Thyroid gland (tissue), 4 donors: Measurements from ENCODE around the gene ATG12. TPM values are rescaled to one million over a fixed set of nuclear protein-coding genes. Genes with fewer than 3 reads are reported as not detected.

Source experiments
- DNase-seq, 2 donors: peaks; one replicate each; pipeline ENCODE4 v3.0.0-alpha.2; 2019
- H3K27ac ChIP-seq, 3 donors: fragments of 200-600 bp; sonication (generic); 1 replicate in 2 of 3; 2 replicates in 1 of 3; pipeline ENCODE4 v1.5.1; 2016 to 2019; ENCODE audit warnings: mild to moderate bottlenecking in 1 of 3, moderate library complexity in 1 of 3
- H3K27me3 ChIP-seq: fragments of 200-600 bp; sonication (generic); one replicate; pipeline ENCODE4 v1.5.1; 2019
- H3K36me3 ChIP-seq, 2 donors: fragments of 200-600 bp; sonication (generic); one replicate each; pipeline ENCODE4 v1.5.1; 2016 to 2019
- H3K4me1 ChIP-seq, 2 donors: fragments of 200-600 bp; sonication (generic); one replicate each; pipeline ENCODE4 v1.5.1; 2017 to 2019
- H3K4me3 ChIP-seq, 3 donors: fragments of 200-600 bp; sonication (generic); replicated peaks in 1 of 3; 1 replicate in 2 of 3; 2 replicates in 1 of 3; pipeline ENCODE4 v1.5.1; 2016; ENCODE audit warnings: mild to moderate bottlenecking in 1 of 3
- H3K9me3 ChIP-seq: fragments of 200-600 bp; sonication (generic); one replicate; pipeline ENCODE4 v1.5.1; 2017
- POLR2A ChIP-seq, 2 donors: fragments of 450-650 bp; IDR thresholded peaks; one replicate each; pipeline ENCODE4 v1.6.1; 2017; ENCODE audit warnings: antibody characterized with exemption in 2 of 2, mild to moderate bottlenecking in 2 of 2, moderate library complexity in 1 of 2
- WGBS, 2 donors: methylation state at CpG; one replicate each; pipeline ENCODE4 v1.1.5; 2017; 5-methylcytosine and 5-hydroxymethylcytosine counted together
- intact Hi-C: fragments of 100-400 bp; cut with DNase I; formaldehyde crosslinking; loops from one replicate; pipeline ENCODE4 v1.15.1; 2023
- total RNA-seq, 4 donors: library from RNA; depleted of rRNA; stranded (reverse); fragments of >200 nt; gene quantifications; one replicate each; pipeline ENCODE4 v1.2.3, GENCODE V29; 2016
- TF ChIP-seq, protein P1 (sequence below), 6 experiments: fragments of 200-600 bp in 3 of 6; fragments of 450-650 bp in 3 of 6; sonication (generic) in 3 of 6; IDR thresholded peaks; one replicate each; pipeline ENCODE4 v1.5.1; 2016 to 2019; ENCODE audit warnings: antibody characterized with exemption in 6 of 6, mild to moderate bottlenecking in 2 of 6, inconsistent platforms in 1 of 6, moderate library complexity in 1 of 6

The ATG12 gene
- total RNA-seq, 4 donors from 2014 or later, result 42.0 to 98.7 (median 68.1) TPM

DNA sequence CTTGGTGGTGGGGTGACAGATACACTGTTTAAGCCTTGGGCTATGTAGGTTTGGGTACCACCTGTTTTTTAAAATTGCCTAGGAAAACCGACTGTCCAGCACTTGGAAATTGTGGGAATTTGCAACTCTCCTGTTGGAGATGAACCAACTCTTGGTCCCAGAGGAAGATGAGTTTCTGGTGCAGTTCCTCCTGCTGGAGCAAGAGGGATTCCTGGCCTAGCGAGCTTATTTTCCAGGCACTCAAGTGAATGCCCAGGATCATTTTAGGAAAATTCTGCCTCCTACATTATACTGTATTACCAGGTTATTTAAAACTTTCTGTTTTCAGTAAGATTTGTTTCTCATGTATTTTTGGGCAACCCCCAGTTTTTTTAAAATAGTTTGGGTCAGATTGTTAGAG, 34.1 kb upstream of the ATG12 start:
- H3K4me1 ChIP-seq, result peaks cover 21 to 23% of the 10 kb centered on the region in 2 donors
- no peaks in the 10 kb centered on the region for H3K27me3 ChIP-seq
- 89% methylated on average over 2 of the region's 2 CpGs for WGBS, 2 donors
- no peak overlapping the region for H3K27ac ChIP-seq
- TF ChIP-seq, protein P1, sequence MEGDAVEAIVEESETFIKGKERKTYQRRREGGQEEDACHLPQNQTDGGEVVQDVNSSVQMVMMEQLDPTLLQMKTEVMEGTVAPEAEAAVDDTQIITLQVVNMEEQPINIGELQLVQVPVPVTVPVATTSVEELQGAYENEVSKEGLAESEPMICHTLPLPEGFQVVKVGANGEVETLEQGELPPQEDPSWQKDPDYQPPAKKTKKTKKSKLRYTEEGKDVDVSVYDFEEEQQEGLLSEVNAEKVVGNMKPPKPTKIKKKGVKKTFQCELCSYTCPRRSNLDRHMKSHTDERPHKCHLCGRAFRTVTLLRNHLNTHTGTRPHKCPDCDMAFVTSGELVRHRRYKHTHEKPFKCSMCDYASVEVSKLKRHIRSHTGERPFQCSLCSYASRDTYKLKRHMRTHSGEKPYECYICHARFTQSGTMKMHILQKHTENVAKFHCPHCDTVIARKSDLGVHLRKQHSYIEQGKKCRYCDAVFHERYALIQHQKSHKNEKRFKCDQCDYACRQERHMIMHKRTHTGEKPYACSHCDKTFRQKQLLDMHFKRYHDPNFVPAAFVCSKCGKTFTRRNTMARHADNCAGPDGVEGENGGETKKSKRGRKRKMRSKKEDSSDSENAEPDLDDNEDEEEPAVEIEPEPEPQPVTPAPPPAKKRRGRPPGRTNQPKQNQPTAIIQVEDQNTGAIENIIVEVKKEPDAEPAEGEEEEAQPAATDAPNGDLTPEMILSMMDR (IDR thresholded peaks at IDR 0.05), result no peak
- TF ChIP-seq POLR2A (IDR thresholded peaks at IDR 0.05), result no peak
- no peak for DNase-seq
- intact Hi-C loops, result no loop called here
- no peaks in the 10 kb centered on the region for H3K36me3 ChIP-seq
- no peaks in the 10 kb centered on the region for H3K9me3 ChIP-seq
- H3K4me3 ChIP-seq, result no peak overlapping the region

DNA sequence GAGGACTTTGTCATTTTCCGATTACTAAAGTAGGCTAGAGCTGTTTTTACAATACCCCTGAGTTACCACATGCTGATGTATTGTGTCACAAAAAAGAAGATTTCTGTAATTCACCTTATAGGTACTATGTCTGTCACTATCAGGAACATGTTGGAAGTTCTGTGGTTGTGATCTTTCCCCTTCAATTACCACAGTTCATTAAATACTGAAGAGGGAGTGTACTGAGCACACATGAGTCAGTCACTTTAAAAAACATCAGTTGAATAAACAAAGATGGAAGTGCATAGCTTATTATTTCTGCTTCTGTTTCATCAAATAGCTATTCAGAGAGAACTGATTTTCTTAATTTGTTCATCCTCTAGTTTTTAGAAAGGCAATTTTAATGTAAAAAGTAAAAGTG, 32.0 kb upstream of the ATG12 start:
- intact Hi-C loops, result no loop called here
- no peak for DNase-seq
- 44 to 61% methylated on average over 1 of the region's 1 CpG for WGBS, 2 donors
- Histone ChIP-seq H3K9me3 (no peaks in the 10 kb centered on the region), H3K36me3 (peaks cover 0 to 2% of the 10 kb centered on the region in 2 donors), H3K4me3 (no peak overlapping the region), H3K27ac (peak overlapping the region; percentile 42 to 69 (median 44)), H3K4me1 (peaks cover 21 to 23% of the 10 kb centered on the region in 2 donors), H3K27me3 (no peaks in the 10 kb centered on the region)
- TF ChIP-seq POLR2A (IDR thresholded peaks at IDR 0.05), result no peak
- TF ChIP-seq, protein P1 (IDR thresholded peaks at IDR 0.05), result no peak

DNA sequence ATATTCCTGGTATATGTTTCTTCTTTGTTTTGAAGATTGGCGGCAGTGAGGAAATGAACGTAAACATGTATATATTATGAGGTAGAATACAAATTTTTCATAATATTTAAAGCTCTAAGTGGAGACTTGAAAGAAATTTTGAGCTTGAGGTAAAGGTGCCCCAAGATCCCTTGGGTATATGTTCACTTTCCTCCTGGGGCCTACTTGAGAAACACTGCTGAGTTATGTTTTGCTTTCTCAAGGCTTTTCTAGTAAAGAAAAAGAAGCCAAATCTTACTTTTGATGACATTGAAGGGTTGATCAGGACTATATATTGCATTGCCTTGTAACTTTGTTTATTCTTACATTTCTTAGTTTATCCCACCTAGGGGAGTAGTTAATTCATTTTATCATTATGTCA, 31.1 kb upstream of the ATG12 start:
- peaks cover 21 to 23% of the 10 kb centered on the region in 2 donors for H3K4me1 ChIP-seq
- 92 to 96% methylated on average over 2 of the region's 2 CpGs for WGBS, 2 donors
- intact Hi-C loops, result no loop called here
- H3K36me3 ChIP-seq, result peaks cover 0 to 2% of the 10 kb centered on the region in 2 donors
- DNase-seq, result no peak
- peak overlapping the region; percentile 42 to 69 (median 44) for H3K27ac ChIP-seq
- no peak for TF ChIP-seq POLR2A (IDR thresholded peaks at IDR 0.05)
- TF ChIP-seq, protein P1 (IDR thresholded peaks at IDR 0.05), result no peak
- H3K9me3 ChIP-seq, result no peaks in the 10 kb centered on the region
- H3K4me3 ChIP-seq, result no peak overlapping the region
- no peaks in the 10 kb centered on the region for H3K27me3 ChIP-seq

DNA sequence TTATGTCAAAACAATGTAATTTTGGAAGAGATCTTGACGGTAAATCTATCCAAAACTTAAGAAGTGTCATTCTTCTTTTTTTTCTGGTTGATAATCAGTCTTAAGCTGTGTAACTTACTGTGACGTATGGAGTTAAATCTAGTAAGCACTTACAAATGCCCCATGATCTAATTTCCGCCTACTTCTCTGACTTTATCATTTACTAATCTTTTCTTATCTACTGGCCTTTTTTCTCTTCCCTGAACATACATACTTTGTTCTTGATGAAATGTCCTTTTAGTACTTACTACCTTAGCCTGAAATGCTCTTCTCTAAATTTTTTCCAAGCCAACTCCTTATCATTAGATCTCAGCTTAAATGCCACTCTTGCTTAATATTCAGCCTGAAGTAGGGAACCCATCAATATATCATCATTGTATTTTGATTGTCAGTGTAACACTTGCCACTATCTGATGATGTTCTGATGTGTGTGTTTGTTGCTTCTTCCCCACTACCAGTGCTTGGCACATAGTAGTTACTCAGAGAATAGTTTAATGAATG, 28.0 kb upstream of the ATG12 start:
- intact Hi-C loops, result no loop called here
- H3K27ac ChIP-seq, result no peak overlapping the region
- no peak overlapping the region for H3K4me3 ChIP-seq
- DNase-seq, result no peak
- H3K27me3 ChIP-seq, result no peaks in the 10 kb centered on the region
- TF ChIP-seq POLR2A (IDR thresholded peaks at IDR 0.05), result no peak
- TF ChIP-seq, protein P1 (IDR thresholded peaks at IDR 0.05), result no peak
- H3K4me1 ChIP-seq, result peaks cover 19 to 21% of the 10 kb centered on the region in 2 donors
- peaks cover 0 to 2% of the 10 kb centered on the region in 2 donors for H3K36me3 ChIP-seq
- 96 to 97% methylated on average over 3 of the region's 3 CpGs for WGBS, 2 donors
- H3K9me3 ChIP-seq, result no peaks in the 10 kb centered on the region

DNA sequence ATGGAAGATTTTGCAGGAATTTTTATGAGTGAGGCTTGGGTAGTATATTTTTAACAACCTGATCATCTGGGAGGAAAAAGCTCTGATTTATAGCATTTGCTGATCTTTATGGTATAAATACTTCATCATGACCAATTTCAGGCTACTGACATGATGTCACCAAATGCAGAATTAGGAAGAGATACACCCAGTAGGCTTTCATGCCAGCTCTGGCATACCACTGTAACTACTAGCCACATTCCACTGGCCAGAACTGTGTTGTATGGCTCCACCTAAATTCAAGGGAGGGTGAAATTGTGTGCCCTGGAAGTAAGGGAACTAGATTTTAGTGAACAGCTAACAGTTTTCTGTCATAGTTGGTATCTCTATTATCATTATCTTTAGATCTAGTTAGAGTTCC, 18.0 kb upstream of the ATG12 start:
- H3K4me1 ChIP-seq, result peaks cover 9 to 12% of the 10 kb centered on the region in 2 donors
- TF ChIP-seq, protein P1 (IDR thresholded peaks at IDR 0.05), result no peak
- TF ChIP-seq POLR2A (IDR thresholded peaks at IDR 0.05), result no peak
- intact Hi-C loops, result no loop called here
- no peak overlapping the region for H3K4me3 ChIP-seq
- no peak for DNase-seq
- H3K27ac ChIP-seq, result no peak overlapping the region
- H3K9me3 ChIP-seq, result no peaks in the 10 kb centered on the region
- no peaks in the 10 kb centered on the region for H3K36me3 ChIP-seq
- H3K27me3 ChIP-seq, result no peaks in the 10 kb centered on the region
